Measurements from ENCODE around the gene RNU6-1.

Gene RNU6-1

DNA sequence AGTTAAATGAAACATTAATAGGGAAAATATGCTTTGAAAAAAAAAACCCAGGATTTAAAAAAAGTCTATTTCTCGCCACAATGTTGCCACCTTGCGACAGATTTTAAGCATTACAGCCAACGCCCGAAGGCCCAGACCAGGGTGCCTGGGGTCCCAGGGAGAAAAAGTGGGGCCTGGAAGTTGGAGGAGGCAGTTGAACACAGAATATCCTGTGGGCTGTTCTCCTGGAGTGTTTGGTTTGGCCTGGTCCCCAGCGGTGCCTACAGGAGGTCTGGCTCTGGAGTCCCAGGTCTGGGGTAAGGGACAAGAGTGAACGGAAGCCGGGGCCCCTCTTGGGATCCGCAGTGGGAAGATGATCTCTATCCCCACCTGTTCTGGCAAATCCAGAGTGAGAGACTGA lies 3.4 kb downstream of the RNU6-1 start:
- Histone ChIP-seq H3K4ac (ENCODE audit: low read length) (no peak overlapping the region), H3K27ac (replicated peaks; ENCODE audit: low read length) (no peak overlapping the region), H2BK5ac (ENCODE audit: low read length) (no peak overlapping the region), H3K9ac (ENCODE audit: low read depth, low read length, poor library complexity) (no peak overlapping the region), H3K4me3 (ENCODE audit: low read length in 2 of 2) (no peak overlapping the region), H3K27me3 (ENCODE audit: control insufficient read depth in 3 of 3, insufficient read depth in 3 of 3, low read depth in 1 of 3, low read length in 3 of 3) (peaks cover 26 to 75% (median 60%) of the 10 kb centered on the region in 3 experiments), H2BK120ac (ENCODE audit: low read depth, low read length) (no peak overlapping the region), H3K9me3 (replicated peaks in 1 of 2; ENCODE audit: control insufficient read depth in 2 of 2, insufficient read depth in 1 of 2, low read depth in 1 of 2, low read length in 2 of 2) (peaks cover 0 to 3% of the 10 kb centered on the region in 2 donors), H2BK12ac (ENCODE audit: low read length) (no peak overlapping the region), H3K36me3 (replicated peaks in 1 of 2; ENCODE audit: control insufficient read depth in 2 of 2, insufficient read depth in 2 of 2, low read length in 2 of 2) (no peaks in the 10 kb centered on the region), H3K79me1 (ENCODE audit: low read depth, low read length) (no peaks in the 10 kb centered on the region), H3K4me2 (ENCODE audit: insufficient read depth, low read length, poor library complexity, severe bottlenecking) (no peak overlapping the region), H4K8ac (ENCODE audit: low read depth, low read length) (no peak overlapping the region), H2AFZ (ENCODE audit: low read length) (peak overlapping the region; percentile 73), H4K91ac (ENCODE audit: low read depth, low read length, poor library complexity) (no peak overlapping the region), H2AK5ac (ENCODE audit: low read depth, low read length) (no peak overlapping the region), H2BK15ac (ENCODE audit: low read length) (no peak overlapping the region), H3K4me1 (ENCODE audit: control insufficient read depth in 2 of 2, insufficient read depth in 1 of 2, low read depth in 1 of 2, low read length in 2 of 2) (peaks cover 14 to 29% of the 10 kb centered on the region in 2 donors), H3K18ac (ENCODE audit: low read length) (no peak overlapping the region), H3K23ac (ENCODE audit: low read depth, low read length, poor library complexity) (no peak overlapping the region), H3K14ac (ENCODE audit: low read length) (no peak overlapping the region)
- WGBS, 2 donors (ENCODE audit: extremely low coverage in 2 of 2, insufficient read length in 2 of 2, insufficient replicate concordance in 1 of 2): no CpG with 5 or more reads among the region's 8 CpGs
- DNase-seq (ENCODE audit: low spot score): no peak

DNA sequence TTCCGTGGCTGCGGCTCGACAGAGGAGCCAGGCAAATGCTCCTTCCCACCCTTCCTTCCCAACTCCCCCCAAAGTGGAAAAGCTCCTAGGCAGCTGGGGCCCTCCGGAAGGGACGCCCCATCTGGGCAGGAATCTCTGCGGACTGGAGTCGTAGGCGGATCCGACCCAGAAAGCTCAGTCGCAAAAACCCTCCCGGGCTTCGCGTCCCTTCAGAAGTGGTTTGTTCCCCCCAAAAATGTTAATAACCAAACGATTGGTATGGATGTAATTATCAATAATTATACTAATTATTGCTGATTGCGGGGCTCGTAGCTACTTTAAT lies 3.8 kb downstream of the RNU6-1 start:
- H3K23ac ChIP-seq (ENCODE audit: low read depth, low read length, poor library complexity): no peak overlapping the region
- H2BK12ac ChIP-seq (ENCODE audit: low read length): no peak overlapping the region
- no peaks in the 10 kb centered on the region for H3K36me3 ChIP-seq (replicated peaks in 1 of 2; ENCODE audit: control insufficient read depth in 2 of 2, insufficient read depth in 2 of 2, low read length in 2 of 2)
- H3K9ac ChIP-seq (ENCODE audit: low read depth, low read length, poor library complexity): no peak overlapping the region
- DNase-seq (ENCODE audit: low spot score): no peak
- no peak overlapping the region for H2BK5ac ChIP-seq (ENCODE audit: low read length)
- no peak overlapping the region for H2BK15ac ChIP-seq (ENCODE audit: low read length)
- peaks cover 0 to 3% of the 10 kb centered on the region in 2 donors for H3K9me3 ChIP-seq (replicated peaks in 1 of 2; ENCODE audit: control insufficient read depth in 2 of 2, insufficient read depth in 1 of 2, low read depth in 1 of 2, low read length in 2 of 2)
- peak overlapping the region; percentile 91 for H2AFZ ChIP-seq (ENCODE audit: low read length)
- H4K91ac ChIP-seq (ENCODE audit: low read depth, low read length, poor library complexity): no peak overlapping the region
- peaks cover 11 to 25% of the 10 kb centered on the region in 2 donors for H3K4me1 ChIP-seq (ENCODE audit: control insufficient read depth in 2 of 2, insufficient read depth in 1 of 2, low read depth in 1 of 2, low read length in 2 of 2)
- H2BK120ac ChIP-seq (ENCODE audit: low read depth, low read length): no peak overlapping the region
- no peak overlapping the region for H3K14ac ChIP-seq (ENCODE audit: low read length)
- no peak overlapping the region for H2AK5ac ChIP-seq (ENCODE audit: low read depth, low read length)
- peak overlapping the region; percentile 45 for H3K4me2 ChIP-seq (ENCODE audit: insufficient read depth, low read length, poor library complexity, severe bottlenecking)
- no peak overlapping the region for H3K4ac ChIP-seq (ENCODE audit: low read length)
- H4K8ac ChIP-seq (ENCODE audit: low read depth, low read length): no peak overlapping the region
- peaks cover 26 to 76% (median 63%) of the 10 kb centered on the region in 3 experiments for H3K27me3 ChIP-seq (ENCODE audit: control insufficient read depth in 3 of 3, insufficient read depth in 3 of 3, low read depth in 1 of 3, low read length in 3 of 3)
- peak overlapping the region in 1 of 2 donors; percentile 65 for H3K4me3 ChIP-seq (ENCODE audit: low read length in 2 of 2)
- WGBS, 2 donors (ENCODE audit: extremely low coverage in 2 of 2, insufficient read length in 2 of 2, insufficient replicate concordance in 1 of 2): no CpG with 5 or more reads among the region's 16 CpGs
- H3K79me1 ChIP-seq (ENCODE audit: low read depth, low read length): no peaks in the 10 kb centered on the region
- H3K27ac ChIP-seq (replicated peaks; ENCODE audit: low read length): no peak overlapping the region
- H3K18ac ChIP-seq (ENCODE audit: low read length): no peak overlapping the region

DNA sequence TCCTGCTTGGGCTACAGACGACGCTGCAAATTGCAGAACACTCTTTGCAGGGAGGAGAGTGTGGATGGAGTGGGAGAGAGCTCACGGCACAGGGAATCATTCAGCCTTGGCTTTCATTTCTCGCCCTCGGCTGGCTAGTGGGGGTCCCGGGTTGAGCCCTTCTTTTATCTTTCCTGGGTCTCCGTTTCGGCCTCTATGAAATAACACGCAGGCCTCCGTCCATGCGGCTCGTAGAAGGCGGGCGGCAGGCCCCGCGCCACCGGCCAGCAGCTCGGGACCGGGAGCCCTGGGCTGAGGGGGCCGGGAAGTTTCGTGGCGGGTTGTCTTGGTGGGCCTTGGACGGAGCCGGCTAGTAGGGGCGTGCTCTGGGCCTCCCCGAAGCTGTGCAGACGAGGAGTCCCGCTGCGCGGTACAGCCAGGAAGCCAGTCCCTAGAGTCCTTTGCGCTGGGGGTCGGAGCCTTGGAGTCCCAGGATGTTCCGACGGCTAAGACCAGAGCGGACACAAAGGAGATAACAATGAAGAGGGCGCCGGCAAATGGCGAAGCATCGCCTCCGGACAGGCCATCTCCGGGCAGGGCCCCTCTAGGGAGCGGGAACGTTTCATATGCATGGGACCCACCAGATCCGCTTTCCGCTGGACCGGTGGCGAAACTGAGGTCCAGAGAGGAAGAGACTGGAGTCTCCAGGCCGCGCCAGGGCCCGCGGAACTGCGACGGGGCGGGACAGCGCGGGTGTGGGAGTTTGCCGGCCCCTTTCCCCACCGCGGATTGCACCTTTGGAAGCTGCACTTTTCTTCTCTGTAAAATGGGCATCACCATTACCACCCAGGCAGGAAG lies 4.3 kb downstream of the RNU6-1 start:
- H2BK12ac ChIP-seq (ENCODE audit: low read length): no peak overlapping the region
- no peak overlapping the region for H3K27ac ChIP-seq (replicated peaks; ENCODE audit: low read length)
- no peak for DNase-seq (ENCODE audit: low spot score)
- no peak overlapping the region for H2BK5ac ChIP-seq (ENCODE audit: low read length)
- no peak overlapping the region for H4K8ac ChIP-seq (ENCODE audit: low read depth, low read length)
- H4K91ac ChIP-seq (ENCODE audit: low read depth, low read length, poor library complexity): no peak overlapping the region
- peaks cover 9 to 22% of the 10 kb centered on the region in 2 donors for H3K4me1 ChIP-seq (ENCODE audit: control insufficient read depth in 2 of 2, insufficient read depth in 1 of 2, low read depth in 1 of 2, low read length in 2 of 2)
- H2BK120ac ChIP-seq (ENCODE audit: low read depth, low read length): no peak overlapping the region
- H3K23ac ChIP-seq (ENCODE audit: low read depth, low read length, poor library complexity): peak overlapping the region; percentile 15
- no peak overlapping the region for H3K9ac ChIP-seq (ENCODE audit: low read depth, low read length, poor library complexity)
- H3K14ac ChIP-seq (ENCODE audit: low read length): no peak overlapping the region
- no peaks in the 10 kb centered on the region for H3K79me1 ChIP-seq (ENCODE audit: low read depth, low read length)
- H3K36me3 ChIP-seq (replicated peaks in 1 of 2; ENCODE audit: control insufficient read depth in 2 of 2, insufficient read depth in 2 of 2, low read length in 2 of 2): no peaks in the 10 kb centered on the region
- H3K9me3 ChIP-seq (replicated peaks in 1 of 2; ENCODE audit: control insufficient read depth in 2 of 2, insufficient read depth in 1 of 2, low read depth in 1 of 2, low read length in 2 of 2): peaks cover 5 to 6% of the 10 kb centered on the region in 2 donors
- no peak overlapping the region for H3K4ac ChIP-seq (ENCODE audit: low read length)
- no peak overlapping the region for H2AK5ac ChIP-seq (ENCODE audit: low read depth, low read length)
- H3K18ac ChIP-seq (ENCODE audit: low read length): peak overlapping the region; percentile 62
- peak overlapping the region; percentile 91 for H2AFZ ChIP-seq (ENCODE audit: low read length)
- peak overlapping the region; percentile 75 for H3K4me2 ChIP-seq (ENCODE audit: insufficient read depth, low read length, poor library complexity, severe bottlenecking)
- peak overlapping the region in 1 of 2 donors; percentile 65 for H3K4me3 ChIP-seq (ENCODE audit: low read length in 2 of 2)
- WGBS, 2 donors (ENCODE audit: extremely low coverage in 2 of 2, insufficient read length in 2 of 2, insufficient replicate concordance in 1 of 2): no CpG with 5 or more reads among the region's 59 CpGs
- peaks cover 32 to 80% (median 69%) of the 10 kb centered on the region in 3 experiments for H3K27me3 ChIP-seq (ENCODE audit: control insufficient read depth in 3 of 3, insufficient read depth in 3 of 3, low read depth in 1 of 3, low read length in 3 of 3)
- no peak overlapping the region for H2BK15ac ChIP-seq (ENCODE audit: low read length)

DNA sequence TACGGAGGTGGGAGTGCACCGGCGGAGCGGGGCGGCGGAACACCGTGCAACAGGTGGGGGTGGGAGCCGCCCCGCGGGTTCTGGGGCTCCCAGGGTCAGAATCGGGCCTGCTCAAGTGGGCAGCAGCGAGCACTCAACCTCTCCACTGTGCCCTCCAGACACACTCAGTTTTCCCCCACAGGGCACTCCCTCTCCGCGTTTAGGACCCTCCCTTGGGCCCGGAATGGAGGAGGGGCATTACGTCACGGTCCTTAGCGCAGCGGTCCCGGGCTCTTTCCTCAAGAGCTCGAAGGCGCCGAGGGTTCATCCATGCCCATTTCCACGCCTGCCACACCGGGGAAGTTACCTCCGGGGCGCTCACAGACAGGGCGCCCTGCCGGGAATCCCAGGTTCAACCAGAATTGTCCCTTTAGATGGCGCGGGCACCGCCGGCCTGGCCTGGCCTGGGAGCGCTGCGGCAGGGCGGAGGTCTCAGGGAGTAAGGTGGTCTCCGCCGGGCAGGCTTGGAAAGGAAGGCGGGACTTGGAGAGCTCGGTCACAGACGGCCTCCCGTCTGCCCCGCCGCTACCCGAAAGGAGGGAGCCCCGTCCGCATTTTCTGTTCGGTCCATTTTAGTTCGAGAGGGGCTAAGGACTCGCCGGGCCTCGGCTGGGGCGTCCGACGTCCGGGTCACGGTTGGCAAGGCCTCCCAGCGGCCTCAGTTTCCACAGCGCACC lies 5.1 kb downstream of the RNU6-1 start:
- Histone ChIP-seq H2AFZ (ENCODE audit: low read length) (peak overlapping the region; percentile 91), H2BK120ac (ENCODE audit: low read depth, low read length) (no peak overlapping the region), H3K4me3 (ENCODE audit: low read length in 2 of 2) (peak overlapping the region; percentile 37 to 75), H2BK12ac (ENCODE audit: low read length) (no peak overlapping the region), H2AK5ac (ENCODE audit: low read depth, low read length) (no peak overlapping the region), H3K4me2 (ENCODE audit: insufficient read depth, low read length, poor library complexity, severe bottlenecking) (peak overlapping the region; percentile 75), H3K18ac (ENCODE audit: low read length) (peak overlapping the region; percentile 21), H3K27ac (replicated peaks; ENCODE audit: low read length) (no peak overlapping the region), H3K9me3 (replicated peaks in 1 of 2; ENCODE audit: control insufficient read depth in 2 of 2, insufficient read depth in 1 of 2, low read depth in 1 of 2, low read length in 2 of 2) (peaks cover 8 to 10% of the 10 kb centered on the region in 2 donors), H3K4ac (ENCODE audit: low read length) (no peak overlapping the region), H3K9ac (ENCODE audit: low read depth, low read length, poor library complexity) (peak overlapping the region; percentile 56), H2BK5ac (ENCODE audit: low read length) (no peak overlapping the region), H3K14ac (ENCODE audit: low read length) (no peak overlapping the region), H3K4me1 (ENCODE audit: control insufficient read depth in 2 of 2, insufficient read depth in 1 of 2, low read depth in 1 of 2, low read length in 2 of 2) (peaks cover 9 to 22% of the 10 kb centered on the region in 2 donors), H4K8ac (ENCODE audit: low read depth, low read length) (no peak overlapping the region), H4K91ac (ENCODE audit: low read depth, low read length, poor library complexity) (no peak overlapping the region), H3K79me1 (ENCODE audit: low read depth, low read length) (no peaks in the 10 kb centered on the region), H2BK15ac (ENCODE audit: low read length) (no peak overlapping the region), H3K23ac (ENCODE audit: low read depth, low read length, poor library complexity) (peak overlapping the region; percentile 15), H3K27me3 (ENCODE audit: control insufficient read depth in 3 of 3, insufficient read depth in 3 of 3, low read depth in 1 of 3, low read length in 3 of 3) (peaks cover 39 to 88% (median 77%) of the 10 kb centered on the region in 3 experiments), H3K36me3 (replicated peaks in 1 of 2; ENCODE audit: control insufficient read depth in 2 of 2, insufficient read depth in 2 of 2, low read length in 2 of 2) (no peaks in the 10 kb centered on the region)
- DNase-seq (ENCODE audit: low spot score): no peak
- WGBS, 2 donors (ENCODE audit: extremely low coverage in 2 of 2, insufficient read length in 2 of 2, insufficient replicate concordance in 1 of 2): no CpG with 5 or more reads among the region's 59 CpGs

All from neuronal stem cell (in vitro differentiated cells).